Stimulated activated CD8-positive, alpha-beta memory T cell treated with anti-CD3 and anti-CD28 coated beads, Interleukin-12 subunit alpha, Interleukin-12 subunit beta, amount 100 ng/mL, for 1 hour (primary cell): ENCODE measurements around the gene CDK4.
"Not testable (repeated sequence)": the region's sequence is repeated elsewhere in the genome, so short reads cannot be mapped to it uniquely, and the experiment has no call there.

Source experiments
- DNase-seq: peaks from one replicate; pipeline ENCODE4 v3.0.0-alpha.2; 2020; ENCODE audit warnings: low read depth

The CDK4 gene

GRCh38 chr12:57751788-57752667 is at the start of gene CDK4:
Gene CDK4, minus strand, starts transcription at chr12:57752310. Its CDS starts 593 bp downstream, at chr12:57751717.
- peak; percentile 97 for DNase-seq

GRCh38 chr12:57800965-57801364 is 48.9 kb upstream of the CDK4 start:
- DNase-seq = no peak

GRCh38 chr12:57797933-57798332 is 45.8 kb upstream of the CDK4 start:
- DNase-seq = no peak

- DNase-seq = no peak
Observed at GRCh38 chr12:57796996-57797395, 44.9 kb upstream of the CDK4 start.

- no peak for DNase-seq
Observed at GRCh38 chr12:57795354-57795753, 43.2 kb upstream of the CDK4 start.

- no peak for DNase-seq
Observed at GRCh38 chr12:57793920-57794319, 41.8 kb upstream of the CDK4 start.

- no peak for DNase-seq
Observed at GRCh38 chr12:57783861-57784260, 31.8 kb upstream of the CDK4 start.

GRCh38 chr12:57783466-57783801 is 31.3 kb upstream of the CDK4 start:
- DNase-seq = no peak

- peak; percentile 98 for DNase-seq
Observed at GRCh38 chr12:57782608-57783465, 30.7 kb upstream of the CDK4 start, which contains the start of gene TSFM. Gene TSFM, plus strand, starts transcription at chr12:57782787. Its CDS starts 15 bp downstream, at chr12:57782802.

- no peak for DNase-seq
Observed at GRCh38 chr12:57782243-57782607, 30.1 kb upstream of the CDK4 start.

- no peak for DNase-seq
Observed at GRCh38 chr12:57781801-57782200, 29.7 kb upstream of the CDK4 start.

GRCh38 chr12:57781244-57781643 is 29.1 kb upstream of the CDK4 start:
- no peak for DNase-seq

- no peak for DNase-seq
Observed at GRCh38 chr12:57780284-57780897, 28.3 kb upstream of the CDK4 start.

- no peak for DNase-seq
Observed at GRCh38 chr12:57779736-57780135, 27.6 kb upstream of the CDK4 start.

GRCh38 chr12:57777911-57778310 is 25.8 kb upstream of the CDK4 start:
- no peak for DNase-seq

GRCh38 chr12:57777367-57777766 is 25.3 kb upstream of the CDK4 start:
- no peak for DNase-seq

GRCh38 chr12:57776247-57776587 is 24.1 kb upstream of the CDK4 start:
- no peak for DNase-seq

- DNase-seq = no peak
Observed at GRCh38 chr12:57775563-57776246, 23.6 kb upstream of the CDK4 start.

- no peak for DNase-seq
Observed at GRCh38 chr12:57775044-57775443, 22.9 kb upstream of the CDK4 start.

- not testable (repeated sequence) for DNase-seq
Observed at GRCh38 chr12:57774634-57775033, 22.5 kb upstream of the CDK4 start.

- DNase-seq = no peak
Observed at GRCh38 chr12:57772429-57773322, 20.6 kb upstream of the CDK4 start, which contains the start of gene EEF1AKMT3. Gene EEF1AKMT3, plus strand, starts transcription at chr12:57772614. Its CDS starts 111 bp downstream, at chr12:57772725.
